Testis (tissue), 2 donors: ENCODE data around the gene NDST1.

Experiments used
- POLR2A ChIP-seq: fragments of 450-650 bp; IDR thresholded peaks from one replicate; pipeline ENCODE4 v1.6.1; 2017; ENCODE audit warnings: antibody characterized with exemption, mild to moderate bottlenecking, moderate library complexity
- TF ChIP-seq, protein P1 (sequence below), 3 experiments: fragments of 450-650 bp in 2 of 3; fragments of 200-600 bp in 1 of 3; sonication (generic) in 1 of 3; IDR thresholded peaks; one replicate each; pipeline ENCODE4 v1.5.1; 2016 to 2019; ENCODE audit warnings: antibody characterized with exemption in 3 of 3, mild to moderate bottlenecking in 2 of 3, moderate library complexity in 1 of 3

DNA sequence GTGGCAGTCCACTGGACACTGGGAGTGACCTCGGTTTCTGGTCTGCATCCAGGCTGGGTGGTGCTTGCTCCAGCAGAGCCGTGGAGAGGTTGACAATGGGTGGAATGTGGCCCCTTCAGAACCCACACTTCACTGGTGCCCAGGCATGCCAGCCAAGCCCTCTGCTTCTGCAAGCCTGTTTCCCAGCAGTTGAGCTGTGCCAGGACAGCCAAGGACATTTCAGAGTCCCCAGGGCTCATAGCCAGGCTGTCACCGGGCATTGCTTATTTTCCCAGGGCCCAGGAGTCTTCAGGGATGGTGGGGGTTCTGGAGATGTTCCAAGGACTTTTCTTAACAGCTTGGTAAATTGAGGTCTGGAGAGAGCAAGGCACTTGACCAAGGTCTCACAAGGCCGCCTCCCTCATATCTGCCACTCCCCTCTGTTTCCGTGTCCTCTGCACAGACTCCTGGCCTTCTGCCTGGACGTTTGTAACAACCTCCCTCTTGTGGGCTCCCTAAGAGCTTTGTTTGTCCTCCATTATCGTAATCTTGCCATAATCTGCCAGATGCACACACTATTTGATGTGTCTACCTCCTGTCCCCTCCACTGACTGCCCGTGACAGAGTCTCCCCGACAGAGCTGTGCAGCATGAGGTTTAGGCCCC lies 3.8 kb upstream of the NDST1 start:
- TF ChIP-seq, protein P1, sequence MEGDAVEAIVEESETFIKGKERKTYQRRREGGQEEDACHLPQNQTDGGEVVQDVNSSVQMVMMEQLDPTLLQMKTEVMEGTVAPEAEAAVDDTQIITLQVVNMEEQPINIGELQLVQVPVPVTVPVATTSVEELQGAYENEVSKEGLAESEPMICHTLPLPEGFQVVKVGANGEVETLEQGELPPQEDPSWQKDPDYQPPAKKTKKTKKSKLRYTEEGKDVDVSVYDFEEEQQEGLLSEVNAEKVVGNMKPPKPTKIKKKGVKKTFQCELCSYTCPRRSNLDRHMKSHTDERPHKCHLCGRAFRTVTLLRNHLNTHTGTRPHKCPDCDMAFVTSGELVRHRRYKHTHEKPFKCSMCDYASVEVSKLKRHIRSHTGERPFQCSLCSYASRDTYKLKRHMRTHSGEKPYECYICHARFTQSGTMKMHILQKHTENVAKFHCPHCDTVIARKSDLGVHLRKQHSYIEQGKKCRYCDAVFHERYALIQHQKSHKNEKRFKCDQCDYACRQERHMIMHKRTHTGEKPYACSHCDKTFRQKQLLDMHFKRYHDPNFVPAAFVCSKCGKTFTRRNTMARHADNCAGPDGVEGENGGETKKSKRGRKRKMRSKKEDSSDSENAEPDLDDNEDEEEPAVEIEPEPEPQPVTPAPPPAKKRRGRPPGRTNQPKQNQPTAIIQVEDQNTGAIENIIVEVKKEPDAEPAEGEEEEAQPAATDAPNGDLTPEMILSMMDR (IDR thresholded peaks at IDR 0.05): no peak
- TF ChIP-seq POLR2A: no peak
